Keratinocyte (primary cell): ENCODE data around the gene SIPA1L3. TPM values are rescaled to one million over a fixed set of nuclear protein-coding genes. Genes with fewer than 3 reads are reported as not detected.

Experiments used
- DNase-seq: peaks from one replicate; pipeline ENCODE4 v3.0.0-alpha.2; 2011; ENCODE audit warnings: low read depth, missing footprints, low spot score
- FAIRE-seq: peaks from 2 replicates; lab custom pipeline; 2011; peaks lifted over from hg19 to GRCh38; lab: Jason Lieb, UNC
- H2AFZ ChIP-seq: 2 replicates; pipeline ENCODE4 v1.6.0; 2012; ENCODE audit warnings: low read length, control low read depth, inconsistent platforms; ENCODE audit not compliant: control insufficient read depth
- H3K27ac ChIP-seq: 2 replicates; pipeline ENCODE4 v1.5.1; 2011; ENCODE audit warnings: low read length; ENCODE audit not compliant: control insufficient read depth, insufficient read depth
- H3K27me3 ChIP-seq: 3 replicates; pipeline ENCODE4 v1.6.0; 2011; ENCODE audit warnings: low read length; ENCODE audit not compliant: control insufficient read depth, insufficient read depth; ENCODE audit errors: extremely low read depth
- H3K36me3 ChIP-seq, 2 experiments: 2 replicates in 1 of 2; 3 replicates in 1 of 2; pipeline ENCODE4 v1.5.1; 2011; ENCODE audit warnings: low read length in 2 of 2, mild to moderate bottlenecking in 1 of 2; ENCODE audit not compliant: control insufficient read depth in 2 of 2, insufficient read depth in 2 of 2; ENCODE audit errors: extremely low read depth in 1 of 2
- H3K4me1 ChIP-seq: 3 replicates; pipeline ENCODE4 v1.5.1; 2011; ENCODE audit warnings: low read length; ENCODE audit not compliant: control insufficient read depth, insufficient read depth; ENCODE audit errors: extremely low read depth
- H3K4me2 ChIP-seq: 3 replicates; pipeline ENCODE4 v1.6.0; 2011; ENCODE audit warnings: low read depth, low read length; ENCODE audit not compliant: control insufficient read depth, insufficient read depth; ENCODE audit errors: extremely low read depth
- H3K4me3 ChIP-seq, 3 experiments: fragments of 200-600 bp in 1 of 3; sonication (generic) in 1 of 3; 2 replicates in 2 of 3; 3 replicates in 1 of 3; pipeline ENCODE4 v1.5.1; 2011 to 2016; ENCODE audit warnings: low read length in 3 of 3, mild to moderate bottlenecking in 3 of 3, control low read depth in 2 of 3, inconsistent platforms in 1 of 3, low read depth in 1 of 3, mixed read lengths in 1 of 3, mixed run types in 1 of 3, moderate library complexity in 1 of 3; ENCODE audit not compliant: control insufficient read depth in 2 of 3, insufficient read depth in 2 of 3; ENCODE audit errors: extremely low read depth in 1 of 3
- H3K79me2 ChIP-seq: 2 replicates; pipeline ENCODE4 v1.6.0; 2012; ENCODE audit warnings: low read length; ENCODE audit not compliant: control insufficient read depth, insufficient read depth
- H3K9ac ChIP-seq: 3 replicates; pipeline ENCODE4 v1.6.0; 2011; ENCODE audit warnings: low read length; ENCODE audit not compliant: control insufficient read depth, insufficient read depth; ENCODE audit errors: extremely low read depth
- H3K9me1 ChIP-seq: 3 replicates; pipeline ENCODE4 v1.6.0; 2011; ENCODE audit warnings: low read length; ENCODE audit not compliant: control insufficient read depth, insufficient read depth; ENCODE audit errors: extremely low read depth
- H3K9me3 ChIP-seq: 2 replicates; pipeline ENCODE4 v1.5.1; 2012; ENCODE audit warnings: low read depth, low read length; ENCODE audit not compliant: control insufficient read depth
- H4K20me1 ChIP-seq: 3 replicates; pipeline ENCODE4 v1.6.0; 2011; ENCODE audit warnings: low read length; ENCODE audit not compliant: control insufficient read depth, insufficient read depth; ENCODE audit errors: extremely low read depth
- CTCF ChIP-seq, 3 experiments: IDR thresholded peaks in 1 of 3; conservative IDR thresholded peaks in 1 of 3; optimal IDR thresholded peaks in 1 of 3; 2 replicates in 2 of 3; 3 replicates in 1 of 3; pipeline versions ENCODE3 to v1.5.1; 2011; ENCODE audit warnings: low read length in 3 of 3, mild to moderate bottlenecking in 3 of 3, moderate library complexity in 2 of 3, control low read depth in 1 of 3, inconsistent platforms in 1 of 3; ENCODE audit not compliant: insufficient read depth in 2 of 3; ENCODE audit errors: extremely low read depth in 1 of 3
- EZH2 ChIP-seq: IDR thresholded peaks from one replicate; pipeline ENCODE4 v1.6.1; 2012; ENCODE audit warnings: inconsistent platforms, mild to moderate bottlenecking, low read length, moderate library complexity
- dilution Hi-C: fragments of 300-500 bp; cut with MboI; formaldehyde crosslinking; loops from one replicate; pipeline ENCODE4 v1.7.0; 2020; ENCODE audit warnings: low sequenced_read_pairs; ENCODE audit not compliant: extremely low pct_ligation_motif_present
- polyA plus RNA-seq, 5 experiments: library from polyadenylated mRNA; depleted of rRNA in 3 of 5; stranded (reverse) in 3 of 5; stranded (forward) in 1 of 5; unstranded in 1 of 5; fragments of >200 nt; gene quantifications; 1 replicate in 1 of 5; 2 replicates in 3 of 5; 3 replicates in 1 of 5; pipeline versions ENCODE4 v1.2.1 to v1.2.3, GENCODE V29; 2011 to 2012; ENCODE audit warnings: missing spikeins in 2 of 5, low read depth in 1 of 5, low replicate concordance in 1 of 5

SIPA1L3 gene
- polyA plus RNA-seq, 1 donor (not counting 4 experiments of a cell fraction or from before 2014, with no cell fraction given), result 8.0 TPM

DNA sequence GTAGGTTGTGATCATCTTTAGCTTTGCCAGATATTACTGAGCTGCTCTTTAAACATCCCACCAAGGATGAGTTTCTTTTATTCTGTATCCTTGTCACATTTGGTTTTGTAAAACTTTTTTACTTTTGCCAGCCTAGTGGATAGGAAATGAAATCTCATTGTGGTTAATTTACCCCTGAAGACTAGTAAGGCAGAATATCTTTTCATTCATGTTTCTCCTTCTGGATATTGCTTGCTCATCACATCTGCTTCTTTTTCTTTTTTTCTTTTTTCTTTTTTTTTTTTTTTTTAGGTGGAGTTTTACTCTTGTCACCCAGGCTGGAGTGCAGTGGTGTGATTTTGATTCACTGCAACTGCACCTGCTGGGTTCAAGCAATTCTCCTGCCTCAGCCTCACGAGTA lies 31.3 kb downstream of the SIPA1L3 start:
- no peak overlapping the region for H3K9ac ChIP-seq
- peaks cover 13% of the 10 kb centered on the region for H3K4me1 ChIP-seq
- no peaks in the 10 kb centered on the region for H4K20me1 ChIP-seq
- H3K9me1 ChIP-seq, result no peaks in the 10 kb centered on the region
- TF ChIP-seq EZH2 (no peak), CTCF (optimal IDR thresholded peaks at IDR 0.05 in 1 of 3, IDR thresholded peaks at IDR 0.05 in 1 of 3, conservative IDR thresholded peaks at IDR 0.05 in 1 of 3; ENCODE audit: extremely low read depth in 1 of 3, insufficient read depth in 2 of 3, low read length in 3 of 3) (no peak)
- no peak for FAIRE-seq
- no peak overlapping the region for H3K27ac ChIP-seq
- H3K9me3 ChIP-seq, result no peaks in the 10 kb centered on the region
- no peak overlapping the region for H3K4me3 ChIP-seq
- no peak overlapping the region for H2AFZ ChIP-seq
- H3K36me3 ChIP-seq, result peaks cover 0 to 7% of the 10 kb centered on the region in 2 experiments
- peaks cover 21% of the 10 kb centered on the region for H3K79me2 ChIP-seq
- H3K4me2 ChIP-seq, result no peak overlapping the region
- dilution Hi-C loops, result no loop called here
- H3K27me3 ChIP-seq, result no peaks in the 10 kb centered on the region
- DNase-seq, result no peak

GRCh38 chr19:37941782-37942515 lies 34.9 kb downstream of the SIPA1L3 start:
- no peaks in the 10 kb centered on the region for H3K4me1 ChIP-seq
- peaks cover 0 to 6% of the 10 kb centered on the region in 2 experiments for H3K36me3 ChIP-seq
- dilution Hi-C loops, result no loop called here
- peaks cover 10% of the 10 kb centered on the region for H3K79me2 ChIP-seq
- no peak overlapping the region for H3K4me2 ChIP-seq
- H3K4me3 ChIP-seq, result no peak overlapping the region
- DNase-seq, result no peak
- H3K27me3 ChIP-seq, result no peaks in the 10 kb centered on the region
- H2AFZ ChIP-seq, result no peak overlapping the region
- no peak for FAIRE-seq
- H3K9me3 ChIP-seq, result no peaks in the 10 kb centered on the region
- no peak overlapping the region for H3K27ac ChIP-seq
- H3K9me1 ChIP-seq, result no peaks in the 10 kb centered on the region
- H3K9ac ChIP-seq, result no peak overlapping the region
- no peaks in the 10 kb centered on the region for H4K20me1 ChIP-seq
- no peak for TF ChIP-seq EZH2
- no peak for TF ChIP-seq CTCF (optimal IDR thresholded peaks at IDR 0.05 in 1 of 3, IDR thresholded peaks at IDR 0.05 in 1 of 3, conservative IDR thresholded peaks at IDR 0.05 in 1 of 3; ENCODE audit: extremely low read depth in 1 of 3, insufficient read depth in 2 of 3, low read length in 3 of 3)
